ENCODE data around the gene SRGAP2C.
"Not testable (repeated sequence)": the region's sequence is repeated elsewhere in the genome, so short reads cannot be mapped to it uniquely, and the experiment has no call there.

DNA sequence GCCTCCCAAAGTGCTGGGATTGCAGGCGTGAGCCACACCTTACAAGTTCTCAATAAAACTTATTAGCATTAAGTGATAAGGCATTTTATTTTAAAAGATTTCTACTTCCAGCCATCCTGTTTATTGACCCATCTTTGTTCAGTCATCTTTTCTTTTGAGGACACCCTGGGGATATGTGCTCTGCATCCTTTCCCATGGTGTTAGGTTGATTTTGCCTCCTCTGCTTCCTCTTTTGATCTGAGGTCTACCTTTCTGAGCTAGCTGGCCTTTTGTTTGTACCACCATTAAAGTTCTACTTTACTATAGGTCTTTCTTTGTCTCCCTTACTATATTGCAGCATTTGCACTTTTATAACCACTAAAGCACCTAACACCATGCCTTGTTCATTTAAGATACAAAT, 136.9 kb downstream of the SRGAP2C start:
- TF ChIP-seq, protein P1, sequence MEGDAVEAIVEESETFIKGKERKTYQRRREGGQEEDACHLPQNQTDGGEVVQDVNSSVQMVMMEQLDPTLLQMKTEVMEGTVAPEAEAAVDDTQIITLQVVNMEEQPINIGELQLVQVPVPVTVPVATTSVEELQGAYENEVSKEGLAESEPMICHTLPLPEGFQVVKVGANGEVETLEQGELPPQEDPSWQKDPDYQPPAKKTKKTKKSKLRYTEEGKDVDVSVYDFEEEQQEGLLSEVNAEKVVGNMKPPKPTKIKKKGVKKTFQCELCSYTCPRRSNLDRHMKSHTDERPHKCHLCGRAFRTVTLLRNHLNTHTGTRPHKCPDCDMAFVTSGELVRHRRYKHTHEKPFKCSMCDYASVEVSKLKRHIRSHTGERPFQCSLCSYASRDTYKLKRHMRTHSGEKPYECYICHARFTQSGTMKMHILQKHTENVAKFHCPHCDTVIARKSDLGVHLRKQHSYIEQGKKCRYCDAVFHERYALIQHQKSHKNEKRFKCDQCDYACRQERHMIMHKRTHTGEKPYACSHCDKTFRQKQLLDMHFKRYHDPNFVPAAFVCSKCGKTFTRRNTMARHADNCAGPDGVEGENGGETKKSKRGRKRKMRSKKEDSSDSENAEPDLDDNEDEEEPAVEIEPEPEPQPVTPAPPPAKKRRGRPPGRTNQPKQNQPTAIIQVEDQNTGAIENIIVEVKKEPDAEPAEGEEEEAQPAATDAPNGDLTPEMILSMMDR (IDR thresholded peaks at IDR 0.05): not testable (repeated sequence)
- TF ChIP-seq MEF2A (IDR thresholded peaks at IDR 0.05; ENCODE audit: borderline replicate concordance, low read depth); EZH2phosphoT487 (IDR thresholded peaks at IDR 0.05; ENCODE audit: borderline replicate concordance, low read depth); RXRA (IDR thresholded peaks at IDR 0.05; ENCODE audit: borderline replicate concordance, low read depth); POLR2AphosphoS5 (IDR thresholded peaks at IDR 0.05; ENCODE audit: low read depth, low read length); FOXJ3 (CRISPR knock-in tag; IDR thresholded peaks at IDR 0.05); EP300 (IDR thresholded peaks at IDR 0.05; ENCODE audit: borderline replicate concordance in 1 of 2, low read depth in 1 of 2, low read length in 1 of 2); TAF1 (IDR thresholded peaks at IDR 0.05; ENCODE audit: borderline replicate concordance, low read depth, low read length); NRF1 (IDR thresholded peaks at IDR 0.05; ENCODE audit: low read depth, low read length); YY1 (IDR thresholded peaks at IDR 0.05; ENCODE audit: low read depth); RAD21 (IDR thresholded peaks at IDR 0.05; ENCODE audit: low read length): not testable (repeated sequence)
- TF ChIP-seq, protein P2, sequence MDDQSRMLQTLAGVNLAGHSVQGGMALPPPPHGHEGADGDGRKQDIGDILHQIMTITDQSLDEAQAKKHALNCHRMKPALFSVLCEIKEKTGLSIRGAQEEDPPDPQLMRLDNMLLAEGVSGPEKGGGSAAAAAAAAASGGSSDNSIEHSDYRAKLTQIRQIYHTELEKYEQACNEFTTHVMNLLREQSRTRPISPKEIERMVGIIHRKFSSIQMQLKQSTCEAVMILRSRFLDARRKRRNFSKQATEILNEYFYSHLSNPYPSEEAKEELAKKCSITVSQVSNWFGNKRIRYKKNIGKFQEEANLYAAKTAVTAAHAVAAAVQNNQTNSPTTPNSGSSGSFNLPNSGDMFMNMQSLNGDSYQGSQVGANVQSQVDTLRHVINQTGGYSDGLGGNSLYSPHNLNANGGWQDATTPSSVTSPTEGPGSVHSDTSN (IDR thresholded peaks at IDR 0.05): not testable (repeated sequence)
- TF ChIP-seq, protein P3, sequence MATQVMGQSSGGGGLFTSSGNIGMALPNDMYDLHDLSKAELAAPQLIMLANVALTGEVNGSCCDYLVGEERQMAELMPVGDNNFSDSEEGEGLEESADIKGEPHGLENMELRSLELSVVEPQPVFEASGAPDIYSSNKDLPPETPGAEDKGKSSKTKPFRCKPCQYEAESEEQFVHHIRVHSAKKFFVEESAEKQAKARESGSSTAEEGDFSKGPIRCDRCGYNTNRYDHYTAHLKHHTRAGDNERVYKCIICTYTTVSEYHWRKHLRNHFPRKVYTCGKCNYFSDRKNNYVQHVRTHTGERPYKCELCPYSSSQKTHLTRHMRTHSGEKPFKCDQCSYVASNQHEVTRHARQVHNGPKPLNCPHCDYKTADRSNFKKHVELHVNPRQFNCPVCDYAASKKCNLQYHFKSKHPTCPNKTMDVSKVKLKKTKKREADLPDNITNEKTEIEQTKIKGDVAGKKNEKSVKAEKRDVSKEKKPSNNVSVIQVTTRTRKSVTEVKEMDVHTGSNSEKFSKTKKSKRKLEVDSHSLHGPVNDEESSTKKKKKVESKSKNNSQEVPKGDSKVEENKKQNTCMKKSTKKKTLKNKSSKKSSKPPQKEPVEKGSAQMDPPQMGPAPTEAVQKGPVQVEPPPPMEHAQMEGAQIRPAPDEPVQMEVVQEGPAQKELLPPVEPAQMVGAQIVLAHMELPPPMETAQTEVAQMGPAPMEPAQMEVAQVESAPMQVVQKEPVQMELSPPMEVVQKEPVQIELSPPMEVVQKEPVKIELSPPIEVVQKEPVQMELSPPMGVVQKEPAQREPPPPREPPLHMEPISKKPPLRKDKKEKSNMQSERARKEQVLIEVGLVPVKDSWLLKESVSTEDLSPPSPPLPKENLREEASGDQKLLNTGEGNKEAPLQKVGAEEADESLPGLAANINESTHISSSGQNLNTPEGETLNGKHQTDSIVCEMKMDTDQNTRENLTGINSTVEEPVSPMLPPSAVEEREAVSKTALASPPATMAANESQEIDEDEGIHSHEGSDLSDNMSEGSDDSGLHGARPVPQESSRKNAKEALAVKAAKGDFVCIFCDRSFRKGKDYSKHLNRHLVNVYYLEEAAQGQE (IDR thresholded peaks at IDR 0.05; ENCODE audit: low read depth, low read length): not testable (repeated sequence)
- TF ChIP-seq, protein P4, sequence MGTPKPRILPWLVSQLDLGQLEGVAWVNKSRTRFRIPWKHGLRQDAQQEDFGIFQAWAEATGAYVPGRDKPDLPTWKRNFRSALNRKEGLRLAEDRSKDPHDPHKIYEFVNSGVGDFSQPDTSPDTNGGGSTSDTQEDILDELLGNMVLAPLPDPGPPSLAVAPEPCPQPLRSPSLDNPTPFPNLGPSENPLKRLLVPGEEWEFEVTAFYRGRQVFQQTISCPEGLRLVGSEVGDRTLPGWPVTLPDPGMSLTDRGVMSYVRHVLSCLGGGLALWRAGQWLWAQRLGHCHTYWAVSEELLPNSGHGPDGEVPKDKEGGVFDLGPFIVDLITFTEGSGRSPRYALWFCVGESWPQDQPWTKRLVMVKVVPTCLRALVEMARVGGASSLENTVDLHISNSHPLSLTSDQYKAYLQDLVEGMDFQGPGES (IDR thresholded peaks at IDR 0.05; ENCODE audit: low read depth, low read length): not testable (repeated sequence)
